ENCODE measurements around the gene POLR2H. TPM values are rescaled to one million over a fixed set of nuclear protein-coding genes. Genes with fewer than 3 reads are reported as not detected.

The POLR2H gene
- total and polyA plus RNA-seq, 10 of the 15 experiments (the other 5 are each of a cell fraction or from before 2014, with no cell fraction given) = 74.2 to 357 (median 143) TPM

DNA sequence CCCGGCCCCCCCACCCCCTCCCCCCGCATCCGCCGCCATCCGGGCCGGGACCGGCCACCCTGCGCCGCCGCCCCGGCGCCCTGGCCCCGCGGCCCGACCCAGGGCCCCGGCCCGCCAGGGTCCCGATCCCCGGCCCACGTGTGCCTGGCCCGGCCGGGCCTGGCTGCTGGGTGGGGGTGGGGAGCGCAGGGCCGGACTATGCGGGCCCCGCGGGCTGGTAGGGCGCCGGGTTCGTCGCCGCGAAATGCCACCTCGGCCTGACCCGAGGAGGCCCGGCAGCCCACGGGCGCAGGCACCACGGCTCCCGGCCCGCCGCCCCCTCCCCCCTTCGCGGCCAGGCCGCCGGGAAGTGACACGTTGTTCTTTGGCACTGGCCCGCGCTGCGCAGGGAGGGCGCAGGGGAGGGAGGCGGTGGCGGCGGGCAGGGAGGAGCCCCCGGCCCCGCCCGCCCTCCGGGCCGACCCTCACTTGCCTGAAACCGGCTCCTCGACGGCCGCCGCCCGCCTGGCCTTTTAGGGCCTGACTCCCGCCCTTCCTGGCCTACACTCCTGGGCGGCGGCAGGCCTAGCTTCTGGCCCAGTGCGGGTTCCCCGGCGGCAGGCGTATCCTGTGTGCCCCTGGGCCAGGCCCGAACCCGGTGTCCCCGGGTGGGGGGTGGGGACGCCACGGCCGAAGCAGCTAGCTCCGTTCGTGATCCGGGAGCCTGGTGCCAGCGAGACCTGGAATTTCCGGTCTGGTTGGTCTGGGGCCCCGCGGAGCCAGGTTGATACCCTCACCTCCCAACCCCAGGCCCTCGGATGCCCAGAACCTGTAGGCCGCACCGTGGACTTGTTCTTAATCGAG, 46.6 kb upstream of the POLR2H start (continued):
- TF ChIP-seq, protein P1, sequence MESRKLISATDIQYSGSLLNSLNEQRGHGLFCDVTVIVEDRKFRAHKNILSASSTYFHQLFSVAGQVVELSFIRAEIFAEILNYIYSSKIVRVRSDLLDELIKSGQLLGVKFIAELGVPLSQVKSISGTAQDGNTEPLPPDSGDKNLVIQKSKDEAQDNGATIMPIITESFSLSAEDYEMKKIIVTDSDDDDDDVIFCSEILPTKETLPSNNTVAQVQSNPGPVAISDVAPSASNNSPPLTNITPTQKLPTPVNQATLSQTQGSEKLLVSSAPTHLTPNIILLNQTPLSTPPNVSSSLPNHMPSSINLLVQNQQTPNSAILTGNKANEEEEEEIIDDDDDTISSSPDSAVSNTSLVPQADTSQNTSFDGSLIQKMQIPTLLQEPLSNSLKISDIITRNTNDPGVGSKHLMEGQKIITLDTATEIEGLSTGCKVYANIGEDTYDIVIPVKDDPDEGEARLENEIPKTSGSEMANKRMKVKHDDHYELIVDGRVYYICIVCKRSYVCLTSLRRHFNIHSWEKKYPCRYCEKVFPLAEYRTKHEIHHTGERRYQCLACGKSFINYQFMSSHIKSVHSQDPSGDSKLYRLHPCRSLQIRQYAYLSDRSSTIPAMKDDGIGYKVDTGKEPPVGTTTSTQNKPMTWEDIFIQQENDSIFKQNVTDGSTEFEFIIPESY (IDR thresholded peaks at IDR 0.05) = no peak

DNA sequence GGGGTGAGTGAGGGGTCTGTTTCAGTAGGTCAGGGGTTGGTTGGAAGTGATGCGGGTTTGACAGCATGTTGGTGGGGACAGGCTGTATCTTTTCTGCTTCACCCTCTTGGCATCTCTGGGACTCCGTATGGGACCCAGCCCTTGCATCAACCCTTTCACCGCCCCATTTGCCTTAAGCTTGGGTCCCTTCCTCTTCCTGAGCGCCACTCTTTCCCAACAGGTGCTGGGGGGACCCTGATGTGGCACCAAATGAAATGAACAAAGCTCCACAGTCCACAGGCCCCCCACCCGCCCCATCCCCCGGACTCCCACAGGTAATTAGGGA, 46.0 kb upstream of the POLR2H start:
- Histone ChIP-seq H3K79me2 (ENCODE audit: control insufficient read depth, insufficient read depth, low read length) (peaks cover 56% of the 10 kb centered on the region), H4K20me1 (ENCODE audit: control insufficient read depth, insufficient read depth) (peaks cover 12% of the 10 kb centered on the region), H3K9ac (ENCODE audit: control insufficient read depth, insufficient read depth, low read length) (peak overlapping the region; percentile 99), H3K36me3 (ENCODE audit: control insufficient read depth in 2 of 2, insufficient read depth in 2 of 2, low read length in 1 of 2) (peaks cover 13 to 23% of the 10 kb centered on the region in 2 experiments), H3K4me1 (ENCODE audit: control insufficient read depth, insufficient read depth, low read length) (peaks cover 3% of the 10 kb centered on the region; the same call in 1 of the 2 replicates), H3K27ac (ENCODE audit: control insufficient read depth, insufficient read depth) (peak overlapping the region; percentile 92), H3K4me3 (peak overlapping the region; percentile 100), H2AFZ (ENCODE audit: control insufficient read depth, low read depth, low read length) (no peak overlapping the region), H3K4me2 (ENCODE audit: control insufficient read depth, insufficient read depth) (peak overlapping the region; percentile 95), H3K9me3 (replicated peaks; ENCODE audit: control insufficient read depth, insufficient read depth, low read length) (no peaks in the 10 kb centered on the region), H3K27me3 (replicated peaks in 1 of 2; ENCODE audit: control insufficient read depth in 2 of 2, insufficient read depth in 2 of 2, low read length in 1 of 2) (no peaks in the 10 kb centered on the region)
- SMC1A ChIA-PET (ENCODE audit: uncharacterized antibody, unreplicated experiment) = no interaction called here
- peak; percentile 18 for ATAC-seq
- WGBS (ENCODE audit: insufficient coverage, insufficient replicate concordance, low lambda C conversion rate, missing lambda C conversion rate) = 2% methylated on average over 6 of the region's 6 CpGs
- intact Hi-C loops (cut with micrococcal nuclease; ENCODE audit: unreplicated experiment) = loop anchor here (2.0 to 5.0 kb wide), 2 partner anchors 17 to 47 kb away; partner anchors contain the start of genes CLCN2, POLR2H and PSMD2
- CTCF ChIA-PET = no interaction called here
- no TSS peak for BruUV-seq (replicated peaks)
- RAD21 ChIA-PET (ENCODE audit: unreplicated experiment) = no interaction called here
- FAIRE-seq = no peak
- no peak for TF ChIP-seq BACH1 (IDR thresholded peaks at IDR 0.05; ENCODE audit: borderline replicate concordance)
- no peak for TF ChIP-seq BRCA1 (IDR thresholded peaks at IDR 0.05; ENCODE audit: low read depth, low read length)
- TF ChIP-seq POLR2AphosphoS5 (IDR thresholded peaks at IDR 0.05; ENCODE audit: low read length) = 0 out of 2 replicates have a peak, but pooled peaks have one; percentile 6
- in situ Hi-C loops (cut with MboI) = no loop called here
- POLR2A ChIA-PET = interaction anchor here (0.7 to 1.0 kb wide), 4 partner anchors 9 to 47 kb away, joined by 3 to 4 read pairs (median 4); no protein-coding TSS in a partner anchor
- no peak for DNase-seq (ENCODE audit: low read depth, low spot score)

Data from GM12878 (cell line).